ENCODE measurements around the gene SGCD.

The SGCD gene

GRCh38 chr5:156683509-156683908, 356.5 kb downstream of the SGCD start:
- DNase-seq = no peak
- no peak overlapping the region for H3K27ac ChIP-seq (ENCODE audit: insufficient read depth, low read length, poor library complexity, severe bottlenecking)
- peaks cover 1% of the 10 kb centered on the region for H3K27me3 ChIP-seq (replicated peaks; ENCODE audit: control insufficient read depth, insufficient read depth, low read length, poor library complexity, severe bottlenecking)
- H3K9me3 ChIP-seq (ENCODE audit: control insufficient read depth, low read length) = no peaks in the 10 kb centered on the region
- no peaks in the 10 kb centered on the region for H3K36me3 ChIP-seq (ENCODE audit: control insufficient read depth, insufficient read depth, low read length)
- no peaks in the 10 kb centered on the region for H3K4me1 ChIP-seq (ENCODE audit: control insufficient read depth, insufficient read depth, low read length, poor library complexity, severe bottlenecking)
- H3K4me3 ChIP-seq (ENCODE audit: insufficient read depth, low read depth, low read length, poor library complexity, severe bottlenecking) = no peak overlapping the region

GRCh38 chr5:156684216-156684615, 357.3 kb downstream of the SGCD start:
- Histone ChIP-seq H3K27me3 (replicated peaks; ENCODE audit: control insufficient read depth, insufficient read depth, low read length, poor library complexity, severe bottlenecking) (peaks cover 6% of the 10 kb centered on the region), H3K9me3 (ENCODE audit: control insufficient read depth, low read length) (no peaks in the 10 kb centered on the region), H3K4me3 (ENCODE audit: insufficient read depth, low read depth, low read length, poor library complexity, severe bottlenecking) (no peak overlapping the region), H3K27ac (ENCODE audit: insufficient read depth, low read length, poor library complexity, severe bottlenecking) (no peak overlapping the region), H3K36me3 (ENCODE audit: control insufficient read depth, insufficient read depth, low read length) (no peaks in the 10 kb centered on the region), H3K4me1 (ENCODE audit: control insufficient read depth, insufficient read depth, low read length, poor library complexity, severe bottlenecking) (no peaks in the 10 kb centered on the region)
- DNase-seq = no peak

DNA sequence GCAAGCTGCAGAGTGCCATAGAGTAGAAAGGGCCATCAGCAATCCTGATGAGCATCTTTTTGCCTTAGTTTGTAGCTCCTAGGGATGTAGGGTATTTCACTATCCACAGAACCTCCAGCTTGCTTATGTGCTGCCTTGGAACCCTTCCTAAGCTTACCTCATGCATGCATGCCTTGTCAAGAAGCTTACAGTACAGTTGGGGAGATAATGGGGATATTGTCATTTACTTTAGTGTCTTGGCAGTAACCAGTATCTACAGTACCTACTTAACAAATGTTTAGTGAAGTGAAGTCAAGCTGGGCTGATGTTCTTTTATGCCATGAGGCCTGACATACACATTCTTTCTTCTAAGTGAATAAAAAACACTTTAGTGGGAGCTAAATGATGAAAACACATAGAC, 358.5 kb downstream of the SGCD start:
- Histone ChIP-seq H3K27ac (ENCODE audit: insufficient read depth, low read length, poor library complexity, severe bottlenecking) (no peak overlapping the region), H3K36me3 (ENCODE audit: control insufficient read depth, insufficient read depth, low read length) (no peaks in the 10 kb centered on the region), H3K9me3 (ENCODE audit: control insufficient read depth, low read length) (no peaks in the 10 kb centered on the region), H3K27me3 (replicated peaks; ENCODE audit: control insufficient read depth, insufficient read depth, low read length, poor library complexity, severe bottlenecking) (peaks cover 6% of the 10 kb centered on the region), H3K4me3 (ENCODE audit: insufficient read depth, low read depth, low read length, poor library complexity, severe bottlenecking) (no peak overlapping the region), H3K4me1 (ENCODE audit: control insufficient read depth, insufficient read depth, low read length, poor library complexity, severe bottlenecking) (no peaks in the 10 kb centered on the region)
- no peak for DNase-seq

GRCh38 chr5:156686380-156686779, 359.4 kb downstream of the SGCD start:
- Histone ChIP-seq H3K4me3 (ENCODE audit: insufficient read depth, low read depth, low read length, poor library complexity, severe bottlenecking) (no peak overlapping the region), H3K27ac (ENCODE audit: insufficient read depth, low read length, poor library complexity, severe bottlenecking) (no peak overlapping the region)

GRCh38 chr5:156686796-156687195, 359.8 kb downstream of the SGCD start:
- H3K36me3 ChIP-seq (ENCODE audit: control insufficient read depth, insufficient read depth, low read length) = no peaks in the 10 kb centered on the region
- H3K4me1 ChIP-seq (ENCODE audit: control insufficient read depth, insufficient read depth, low read length, poor library complexity, severe bottlenecking) = no peaks in the 10 kb centered on the region
- H3K27ac ChIP-seq (ENCODE audit: insufficient read depth, low read length, poor library complexity, severe bottlenecking) = no peak overlapping the region
- peaks cover 6% of the 10 kb centered on the region for H3K27me3 ChIP-seq (replicated peaks; ENCODE audit: control insufficient read depth, insufficient read depth, low read length, poor library complexity, severe bottlenecking)
- no peaks in the 10 kb centered on the region for H3K9me3 ChIP-seq (ENCODE audit: control insufficient read depth, low read length)
- DNase-seq = no peak
- H3K4me3 ChIP-seq (ENCODE audit: insufficient read depth, low read depth, low read length, poor library complexity, severe bottlenecking) = no peak overlapping the region

More at GRCh38 chr5:156686380-156686779, 359.4 kb downstream of the SGCD start:
- Histone ChIP-seq H3K9me3 (ENCODE audit: control insufficient read depth, low read length) (no peaks in the 10 kb centered on the region), H3K36me3 (ENCODE audit: control insufficient read depth, insufficient read depth, low read length) (no peaks in the 10 kb centered on the region), H3K27me3 (replicated peaks; ENCODE audit: control insufficient read depth, insufficient read depth, low read length, poor library complexity, severe bottlenecking) (peaks cover 6% of the 10 kb centered on the region), H3K4me1 (ENCODE audit: control insufficient read depth, insufficient read depth, low read length, poor library complexity, severe bottlenecking) (no peaks in the 10 kb centered on the region)
- DNase-seq = no peak

DNA sequence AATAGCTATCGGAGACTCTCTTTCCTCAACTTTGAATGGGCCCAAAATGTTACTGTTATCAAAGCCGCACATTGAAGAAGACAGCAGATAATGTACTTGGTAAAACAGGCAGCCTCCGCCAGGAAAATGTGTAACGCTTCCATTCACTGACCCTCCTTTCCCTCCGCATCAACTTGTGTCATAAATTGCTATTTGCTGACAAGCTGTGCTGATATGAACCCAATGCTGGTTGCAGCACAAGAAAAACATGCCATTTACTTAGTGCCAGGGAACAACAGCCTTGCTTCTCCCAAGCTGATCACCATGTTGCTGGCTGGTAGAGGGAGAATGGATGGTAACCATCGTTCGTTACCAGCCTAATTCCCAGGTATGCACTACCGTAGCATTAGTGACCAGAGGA, 360.6 kb downstream of the SGCD start:
- Histone ChIP-seq H3K36me3 (ENCODE audit: control insufficient read depth, insufficient read depth, low read length) (no peaks in the 10 kb centered on the region), H3K9me3 (ENCODE audit: control insufficient read depth, low read length) (no peaks in the 10 kb centered on the region), H3K27me3 (replicated peaks; ENCODE audit: control insufficient read depth, insufficient read depth, low read length, poor library complexity, severe bottlenecking) (peaks cover 6% of the 10 kb centered on the region), H3K4me3 (ENCODE audit: insufficient read depth, low read depth, low read length, poor library complexity, severe bottlenecking) (no peak overlapping the region), H3K27ac (ENCODE audit: insufficient read depth, low read length, poor library complexity, severe bottlenecking) (no peak overlapping the region), H3K4me1 (ENCODE audit: control insufficient read depth, insufficient read depth, low read length, poor library complexity, severe bottlenecking) (no peaks in the 10 kb centered on the region)
- DNase-seq = no peak

- no peak for DNase-seq
- Histone ChIP-seq H3K4me3 (ENCODE audit: insufficient read depth, low read depth, low read length, poor library complexity, severe bottlenecking) (no peak overlapping the region), H3K27me3 (replicated peaks; ENCODE audit: control insufficient read depth, insufficient read depth, low read length, poor library complexity, severe bottlenecking) (peaks cover 6% of the 10 kb centered on the region), H3K27ac (ENCODE audit: insufficient read depth, low read length, poor library complexity, severe bottlenecking) (no peak overlapping the region), H3K9me3 (ENCODE audit: control insufficient read depth, low read length) (no peaks in the 10 kb centered on the region), H3K4me1 (ENCODE audit: control insufficient read depth, insufficient read depth, low read length, poor library complexity, severe bottlenecking) (no peaks in the 10 kb centered on the region), H3K36me3 (ENCODE audit: control insufficient read depth, insufficient read depth, low read length) (no peaks in the 10 kb centered on the region)
These were observed 364.6 kb downstream of the SGCD start for GRCh38 chr5:156691572-156691971.

DNA sequence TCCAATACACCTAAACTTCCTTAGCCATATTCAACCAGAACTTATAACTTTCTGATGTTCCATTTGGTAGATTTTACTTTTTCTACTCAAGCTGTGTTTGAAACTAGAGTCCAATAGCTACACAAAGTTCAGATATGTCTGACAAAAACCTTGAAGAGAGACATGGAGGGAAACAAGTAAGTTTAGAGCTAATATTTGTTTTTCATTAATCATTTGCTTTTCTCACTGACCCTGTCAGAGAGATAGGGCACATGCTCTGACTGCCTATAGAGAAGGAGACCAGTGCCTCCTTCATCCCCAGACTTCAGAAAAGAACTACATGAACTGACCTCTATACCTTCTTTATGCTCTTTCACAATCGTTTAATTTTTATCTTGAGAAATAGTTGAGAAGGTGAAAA, 366.1 kb downstream of the SGCD start:
- no peak overlapping the region for H3K27ac ChIP-seq (ENCODE audit: insufficient read depth, low read length, poor library complexity, severe bottlenecking)
- H3K4me3 ChIP-seq (ENCODE audit: insufficient read depth, low read depth, low read length, poor library complexity, severe bottlenecking) = no peak overlapping the region
- no peaks in the 10 kb centered on the region for H3K4me1 ChIP-seq (ENCODE audit: control insufficient read depth, insufficient read depth, low read length, poor library complexity, severe bottlenecking)
- H3K9me3 ChIP-seq (ENCODE audit: control insufficient read depth, low read length) = no peaks in the 10 kb centered on the region
- peaks cover 6% of the 10 kb centered on the region for H3K27me3 ChIP-seq (replicated peaks; ENCODE audit: control insufficient read depth, insufficient read depth, low read length, poor library complexity, severe bottlenecking)
- no peaks in the 10 kb centered on the region for H3K36me3 ChIP-seq (ENCODE audit: control insufficient read depth, insufficient read depth, low read length)
- DNase-seq = no peak

- H3K9me3 ChIP-seq (ENCODE audit: control insufficient read depth, low read length) = no peaks in the 10 kb centered on the region
- no peak overlapping the region for H3K27ac ChIP-seq (ENCODE audit: insufficient read depth, low read length, poor library complexity, severe bottlenecking)
- H3K4me3 ChIP-seq (ENCODE audit: insufficient read depth, low read depth, low read length, poor library complexity, severe bottlenecking) = no peak overlapping the region
- no peaks in the 10 kb centered on the region for H3K27me3 ChIP-seq (replicated peaks; ENCODE audit: control insufficient read depth, insufficient read depth, low read length, poor library complexity, severe bottlenecking)
- DNase-seq = no peak
- no peaks in the 10 kb centered on the region for H3K36me3 ChIP-seq (ENCODE audit: control insufficient read depth, insufficient read depth, low read length)
- no peaks in the 10 kb centered on the region for H3K4me1 ChIP-seq (ENCODE audit: control insufficient read depth, insufficient read depth, low read length, poor library complexity, severe bottlenecking)
These were observed 367.6 kb downstream of the SGCD start for GRCh38 chr5:156694598-156694997.

GRCh38 chr5:156695774-156696173, 368.8 kb downstream of the SGCD start:
- Histone ChIP-seq H3K27me3 (replicated peaks; ENCODE audit: control insufficient read depth, insufficient read depth, low read length, poor library complexity, severe bottlenecking) (no peaks in the 10 kb centered on the region), H3K27ac (ENCODE audit: insufficient read depth, low read length, poor library complexity, severe bottlenecking) (no peak overlapping the region), H3K4me3 (ENCODE audit: insufficient read depth, low read depth, low read length, poor library complexity, severe bottlenecking) (no peak overlapping the region), H3K9me3 (ENCODE audit: control insufficient read depth, low read length) (no peaks in the 10 kb centered on the region), H3K36me3 (ENCODE audit: control insufficient read depth, insufficient read depth, low read length) (no peaks in the 10 kb centered on the region), H3K4me1 (ENCODE audit: control insufficient read depth, insufficient read depth, low read length, poor library complexity, severe bottlenecking) (no peaks in the 10 kb centered on the region)
- DNase-seq = no peak

DNA sequence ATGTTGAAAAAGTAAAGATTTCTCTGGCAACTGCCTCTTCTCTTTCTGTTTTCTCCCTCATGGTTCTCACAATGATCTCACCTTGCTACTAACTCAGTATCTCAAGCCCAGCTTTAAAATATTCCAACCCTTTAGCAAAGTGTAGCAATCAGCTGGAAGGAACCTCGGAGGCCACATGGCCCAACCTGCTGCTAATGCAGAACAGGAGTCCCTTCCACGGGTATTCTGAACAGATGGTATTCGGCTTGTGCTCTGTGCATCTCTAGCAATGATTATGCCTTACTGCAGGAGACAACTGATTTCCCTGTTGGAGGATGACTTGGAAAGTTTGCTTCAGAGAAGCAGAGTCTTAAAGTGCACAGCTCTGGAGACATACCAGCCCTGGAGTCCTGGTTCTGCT, 371.4 kb downstream of the SGCD start:
- Histone ChIP-seq H3K27me3 (replicated peaks; ENCODE audit: control insufficient read depth, insufficient read depth, low read length, poor library complexity, severe bottlenecking) (no peaks in the 10 kb centered on the region), H3K36me3 (ENCODE audit: control insufficient read depth, insufficient read depth, low read length) (no peaks in the 10 kb centered on the region), H3K9me3 (ENCODE audit: control insufficient read depth, low read length) (no peaks in the 10 kb centered on the region), H3K4me1 (ENCODE audit: control insufficient read depth, insufficient read depth, low read length, poor library complexity, severe bottlenecking) (no peaks in the 10 kb centered on the region), H3K27ac (ENCODE audit: insufficient read depth, low read length, poor library complexity, severe bottlenecking) (no peak overlapping the region), H3K4me3 (ENCODE audit: insufficient read depth, low read depth, low read length, poor library complexity, severe bottlenecking) (no peak overlapping the region)
- no peak for DNase-seq
